ENCODE data around the gene STAT6.

Gene STAT6

GRCh38 chr12:57139796-57140649 is 28.9 kb upstream of the STAT6 start:
- no peak for DNase-seq (ENCODE audit: extremely low read depth, low read depth)

GRCh38 chr12:57138526-57139272 is 27.5 kb upstream of the STAT6 start:
- TF ChIP-seq CTCF (IDR thresholded peaks at IDR 0.05; ENCODE audit: low read depth, low read length, missing control alignments) = no peak
- no peak for DNase-seq (ENCODE audit: extremely low read depth, low read depth)
- no peak overlapping the region for H3K4me3 ChIP-seq (replicated peaks; ENCODE audit: low read depth, low read length)

More at GRCh38 chr12:57139796-57140649, 28.9 kb upstream of the STAT6 start:
- TF ChIP-seq CTCF (IDR thresholded peaks at IDR 0.05; ENCODE audit: low read depth, low read length, missing control alignments) = no peak
- H3K4me3 ChIP-seq (replicated peaks; ENCODE audit: low read depth, low read length) = no peak overlapping the region

- peak; percentile 75 for DNase-seq (ENCODE audit: extremely low read depth, low read depth)
- TF ChIP-seq CTCF (IDR thresholded peaks at IDR 0.05; ENCODE audit: low read depth, low read length, missing control alignments) = no peak
- H3K4me3 ChIP-seq (replicated peaks; ENCODE audit: low read depth, low read length) = peak overlapping the region; percentile 34
These were observed 24.6 kb upstream of the STAT6 start for GRCh38 chr12:57135527-57136326.

GRCh38 chr12:57134949-57135348 is 23.8 kb upstream of the STAT6 start:
- DNase-seq (ENCODE audit: extremely low read depth, low read depth) = no peak
- H3K4me3 ChIP-seq (replicated peaks; ENCODE audit: low read depth, low read length) = peak overlapping the region; percentile 34

GRCh38 chr12:57133916-57134315 is 22.8 kb upstream of the STAT6 start:
- TF ChIP-seq CTCF (IDR thresholded peaks at IDR 0.05; ENCODE audit: low read depth, low read length, missing control alignments) = no peak
- DNase-seq (ENCODE audit: extremely low read depth, low read depth) = no peak
- 0 out of 2 replicates have a peak overlapping the region, but pooled peaks have one; percentile 7 for H3K4me3 ChIP-seq (replicated peaks; ENCODE audit: low read depth, low read length)

More at GRCh38 chr12:57134949-57135348, 23.8 kb upstream of the STAT6 start:
- no peak for TF ChIP-seq CTCF (IDR thresholded peaks at IDR 0.05; ENCODE audit: low read depth, low read length, missing control alignments)

GRCh38 chr12:57133013-57133569 is 21.9 kb upstream of the STAT6 start:
- no peak for TF ChIP-seq CTCF (IDR thresholded peaks at IDR 0.05; ENCODE audit: low read depth, low read length, missing control alignments)
- no peak for DNase-seq (ENCODE audit: extremely low read depth, low read depth)
- peak overlapping the region; percentile 86 for H3K4me3 ChIP-seq (replicated peaks; ENCODE audit: low read depth, low read length)
